Left renal cortex interstitium (tissue), 4 donors: ENCODE results near the gene SLC35G4. TPM values are rescaled to one million over a fixed set of nuclear protein-coding genes. Genes with fewer than 3 reads are reported as not detected.
"Not testable (repeated sequence)": the region's sequence is repeated elsewhere in the genome, so short reads cannot be mapped to it uniquely, and the experiment has no call there.

Source experiments
- DNase-seq, 4 donors: peaks; one replicate each; pipeline ENCODE4 v3.0.0-alpha.2; 2013; ENCODE audit warnings: low read depth in 4 of 4, low spot score in 2 of 4, missing footprints in 1 of 4
- polyA plus RNA-seq, 4 donors: library from polyadenylated mRNA; unstranded; fragments of 120-200 nt; gene quantifications; one replicate each; pipeline ENCODE4 v1.2.1, GENCODE V29; 2013; ENCODE audit not compliant: insufficient read length in 4 of 4

Gene SLC35G4
- not detected for polyA plus RNA-seq

DNA sequence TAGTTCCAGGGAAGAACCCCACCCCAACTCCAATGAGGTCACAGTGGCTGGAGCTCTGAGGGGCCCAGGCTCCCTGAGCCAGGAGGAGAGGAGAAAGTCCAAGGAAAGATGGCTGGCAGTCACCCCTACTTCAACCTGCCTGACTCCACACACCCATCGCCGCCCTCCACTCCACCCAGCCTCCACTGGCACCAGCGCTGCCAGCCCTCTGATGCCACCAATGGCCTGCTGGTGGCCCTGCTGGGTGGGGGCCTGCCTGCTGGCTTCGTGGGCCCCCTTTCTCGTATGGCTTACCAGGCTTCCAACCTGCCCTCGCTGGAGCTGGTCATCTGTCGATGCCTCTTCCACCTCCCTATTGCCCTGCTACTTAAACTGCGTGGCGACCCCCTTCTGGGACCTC lies at the start of gene SLC35G4:
Gene SLC35G4, plus strand, starts transcription at position 109 of the 400 bp plus-strand sequence. Its CDS starts 0 bp downstream, at position 109.
- DNase-seq = not testable (repeated sequence)

DNA sequence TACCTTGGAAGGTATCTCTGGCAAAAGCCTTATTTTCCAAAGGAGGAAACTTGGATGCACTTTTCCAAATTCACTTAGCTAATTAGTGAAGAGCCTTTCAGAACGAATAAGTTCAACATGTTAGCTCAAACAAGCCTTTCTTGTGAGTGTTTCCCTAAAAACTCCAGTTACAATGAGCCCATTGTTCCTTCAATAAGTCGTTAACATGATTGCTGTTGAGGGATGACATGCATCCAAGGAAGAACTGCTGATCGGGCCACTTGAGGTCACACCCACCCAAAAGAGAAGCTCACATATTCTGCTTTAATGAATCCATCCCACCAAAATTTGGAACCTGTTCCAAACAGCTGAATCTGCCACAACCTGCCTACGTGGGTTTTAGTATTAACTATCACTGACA lies 48.1 kb upstream of the SLC35G4 start:
- DNase-seq = no peak

DNA sequence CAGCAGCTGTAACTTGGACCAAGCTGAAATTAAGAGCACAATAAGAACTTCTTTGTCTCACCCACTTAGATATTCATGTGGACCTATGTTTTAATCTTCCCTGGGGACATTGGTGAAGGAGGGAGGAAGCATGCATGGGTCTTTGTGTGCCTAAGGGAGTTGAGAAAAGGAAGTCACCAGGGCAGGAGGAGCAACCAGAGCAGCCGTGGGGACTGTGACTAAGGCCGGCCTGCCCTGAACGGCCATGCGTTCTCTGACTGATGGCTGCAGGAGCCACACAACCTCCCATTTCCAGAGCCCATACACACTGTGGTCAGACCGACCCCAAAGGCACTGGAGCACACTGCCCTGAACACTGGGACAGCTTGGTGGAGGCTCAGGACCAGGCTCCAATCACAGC lies 43.7 kb upstream of the SLC35G4 start:
- no peak for DNase-seq

DNA sequence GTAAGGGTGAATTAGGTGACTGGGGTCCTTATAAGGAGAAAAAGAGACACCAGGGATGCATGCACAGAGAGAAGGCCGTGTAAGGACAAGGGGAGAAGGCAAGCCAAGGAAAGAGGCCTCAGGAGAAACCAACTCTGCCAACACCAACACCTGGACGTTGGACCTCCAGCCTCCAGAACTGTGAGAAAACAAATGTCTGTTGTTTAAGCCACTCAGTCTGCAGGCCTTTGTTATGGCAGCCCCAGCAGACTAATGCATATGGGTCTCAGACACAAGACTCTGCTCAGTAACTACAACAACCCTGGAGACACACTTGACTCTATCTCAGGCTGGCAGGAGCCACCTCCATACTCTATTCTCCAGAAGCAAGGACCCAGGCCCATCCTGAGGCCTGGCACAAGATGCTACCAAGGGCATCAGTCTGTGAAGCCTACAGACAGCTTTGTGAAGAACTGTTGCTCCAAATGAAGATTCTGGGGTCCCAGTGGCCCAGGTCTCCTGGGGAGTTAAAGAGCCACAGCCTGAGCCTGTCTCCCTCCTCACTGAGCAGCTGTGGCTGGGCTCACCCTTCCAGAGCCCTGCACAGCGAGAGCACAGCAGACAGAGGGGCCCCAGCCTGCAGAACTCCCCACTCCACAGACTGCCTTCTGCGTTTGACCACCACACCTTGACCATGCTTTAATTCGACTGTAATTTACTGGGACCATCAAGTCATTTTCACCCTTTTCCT lies 43.0 kb upstream of the SLC35G4 start:
- no peak for DNase-seq

DNA sequence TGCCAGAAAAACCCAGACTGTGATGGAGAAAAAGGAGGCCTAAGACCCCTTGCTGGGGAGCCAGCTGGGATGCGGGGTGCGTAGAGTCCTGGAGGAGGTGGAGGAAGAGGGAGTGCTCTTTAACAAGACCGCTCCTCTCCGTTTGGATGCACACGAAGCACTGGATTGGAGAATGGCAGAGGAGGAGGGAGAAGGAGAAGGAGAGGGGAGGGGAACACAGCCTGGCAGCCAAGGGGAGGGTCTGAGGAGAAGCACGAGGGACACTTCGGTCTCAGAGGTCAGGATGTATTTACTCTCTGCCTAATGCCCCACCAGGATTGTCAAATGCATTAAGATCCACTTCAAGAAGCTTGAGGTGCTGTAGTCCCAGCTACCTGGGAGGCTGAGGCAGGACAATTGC lies 42.0 kb upstream of the SLC35G4 start:
- no peak for DNase-seq

DNA sequence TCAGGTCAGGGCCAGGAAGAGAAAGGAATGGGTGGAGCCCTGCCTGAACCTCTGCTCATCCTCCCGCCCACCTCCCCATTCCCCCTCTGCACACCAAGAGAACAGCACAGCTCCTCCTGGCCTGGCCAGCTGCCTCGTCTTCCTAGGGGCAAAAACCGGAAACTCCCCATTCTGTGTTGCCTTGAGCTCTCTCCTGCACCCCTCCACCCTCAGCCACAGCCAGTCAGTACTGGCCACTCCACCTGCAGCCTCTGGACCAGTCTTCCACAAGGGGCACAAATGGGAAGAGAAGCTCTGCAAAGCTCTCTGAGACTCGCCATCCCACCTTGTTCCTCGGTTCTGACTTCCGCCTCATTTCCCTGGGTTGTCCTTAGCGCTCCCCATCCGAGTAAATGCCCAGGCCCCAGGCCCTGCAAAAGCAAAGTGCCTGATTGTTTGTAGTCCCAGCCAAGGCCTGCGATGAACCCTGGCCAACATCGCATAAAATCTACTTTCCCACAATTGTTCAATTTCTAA lies 39.3 kb upstream of the SLC35G4 start:
- no peak for DNase-seq

DNA sequence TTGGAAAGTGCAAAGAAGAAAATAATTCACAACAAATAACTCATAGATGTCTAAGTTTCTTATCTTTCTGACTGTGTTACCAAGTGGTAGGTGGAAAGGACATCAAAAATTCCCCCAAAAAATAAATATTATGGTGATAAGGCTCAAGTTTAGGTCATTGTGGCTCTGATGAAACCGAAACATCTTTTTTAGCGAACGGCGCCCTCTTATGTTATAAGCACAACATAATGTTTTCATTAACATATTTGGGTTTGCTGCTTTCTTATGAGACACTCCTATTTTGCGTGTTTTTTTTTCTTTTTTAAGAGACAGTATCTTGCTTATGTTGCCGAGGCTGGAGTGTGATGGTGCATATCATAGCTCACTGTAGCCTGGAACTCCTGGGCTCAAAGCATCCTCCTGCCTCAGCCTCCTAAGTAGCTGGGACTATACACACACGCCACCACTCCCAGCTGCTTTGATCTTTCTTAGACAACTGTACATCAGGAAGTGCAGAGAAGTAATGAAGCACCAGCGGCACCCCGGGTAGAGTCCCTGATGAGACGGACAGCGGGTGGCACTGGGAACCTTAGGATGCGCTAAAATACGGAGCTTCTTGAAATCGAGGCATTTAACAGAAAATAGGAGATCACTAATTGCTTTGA lies 38.5 kb upstream of the SLC35G4 start:
- no peak for DNase-seq

DNA sequence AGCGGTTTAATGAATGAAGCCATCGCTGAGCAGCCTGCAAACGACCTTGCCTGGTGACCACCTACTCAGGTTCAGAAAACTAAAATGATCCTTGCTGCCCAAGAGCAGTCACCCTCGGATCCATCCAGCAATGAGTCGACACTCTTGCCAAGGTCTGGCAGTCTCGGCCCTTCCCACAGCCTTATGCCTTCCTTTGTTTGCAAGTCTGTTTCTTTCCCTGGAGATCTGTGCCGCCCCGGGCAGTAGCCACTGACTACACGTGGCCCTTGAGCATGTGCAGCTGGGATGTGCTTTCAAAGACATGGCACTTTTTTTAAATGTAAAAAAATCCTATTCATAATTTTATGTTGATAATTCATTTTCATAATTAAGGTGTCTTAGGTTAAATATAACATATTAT lies 37.2 kb upstream of the SLC35G4 start:
- no peak for DNase-seq

DNA sequence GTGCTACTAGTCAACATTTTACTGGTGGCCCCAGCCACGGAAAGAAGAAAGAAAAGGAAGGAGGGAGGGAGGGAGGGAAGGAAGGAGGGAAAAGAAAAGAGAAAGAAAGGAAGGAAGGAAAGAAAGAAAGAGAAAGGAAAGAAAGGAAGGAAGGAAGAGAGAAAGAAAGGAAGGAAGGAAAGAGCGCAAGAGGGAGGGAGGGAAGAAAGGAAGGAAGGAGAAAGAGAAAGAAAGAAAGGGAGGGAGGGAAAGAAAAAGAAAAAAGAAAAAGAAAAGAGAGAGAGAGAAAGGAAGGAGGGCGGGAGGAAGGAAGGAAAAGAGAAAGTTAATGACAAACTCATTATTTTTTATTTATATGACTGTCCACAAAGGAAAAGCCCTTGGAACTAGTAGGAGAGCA lies 34.9 kb upstream of the SLC35G4 start:
- no peak for DNase-seq

DNA sequence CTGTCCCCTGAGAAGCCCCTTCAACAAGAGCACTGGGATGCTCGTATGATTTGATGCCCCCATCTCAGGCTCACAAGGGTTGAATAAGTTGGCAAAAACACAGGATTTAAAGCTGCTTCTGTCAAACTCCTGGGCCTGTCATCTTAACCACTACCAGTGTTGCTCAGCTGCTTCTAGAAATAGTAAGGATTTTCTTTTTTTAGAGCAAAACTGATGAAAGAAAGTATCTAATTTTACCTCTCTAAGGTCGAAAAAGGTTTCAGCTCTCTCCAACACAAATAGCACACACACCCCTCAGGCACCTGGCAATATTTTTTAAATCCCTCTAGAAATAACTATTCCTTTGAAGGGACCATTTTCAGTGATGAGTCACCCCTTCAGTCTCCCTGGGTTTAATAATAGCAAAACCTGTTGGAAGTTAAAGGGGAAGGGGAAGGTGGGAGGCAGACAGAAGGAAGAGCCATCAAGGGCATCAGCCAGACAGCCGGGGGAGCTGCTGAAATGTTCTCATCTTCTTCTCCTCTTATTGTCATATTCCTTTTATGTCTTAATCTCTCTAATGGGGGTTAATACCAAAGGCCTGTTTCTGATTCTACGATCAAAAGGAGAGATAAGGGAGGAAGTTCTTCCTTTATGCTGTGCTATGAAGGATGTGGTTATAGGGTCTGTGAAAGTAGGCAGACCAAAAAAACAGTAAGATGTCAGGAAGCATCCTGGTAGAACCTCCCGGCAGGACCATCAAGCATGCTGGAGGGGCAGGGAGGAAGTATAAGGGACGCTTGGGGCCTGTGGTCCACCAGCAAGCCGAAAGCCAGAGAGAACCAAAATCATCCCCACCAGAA lies 31.9 kb upstream of the SLC35G4 start:
- no peak for DNase-seq

DNA sequence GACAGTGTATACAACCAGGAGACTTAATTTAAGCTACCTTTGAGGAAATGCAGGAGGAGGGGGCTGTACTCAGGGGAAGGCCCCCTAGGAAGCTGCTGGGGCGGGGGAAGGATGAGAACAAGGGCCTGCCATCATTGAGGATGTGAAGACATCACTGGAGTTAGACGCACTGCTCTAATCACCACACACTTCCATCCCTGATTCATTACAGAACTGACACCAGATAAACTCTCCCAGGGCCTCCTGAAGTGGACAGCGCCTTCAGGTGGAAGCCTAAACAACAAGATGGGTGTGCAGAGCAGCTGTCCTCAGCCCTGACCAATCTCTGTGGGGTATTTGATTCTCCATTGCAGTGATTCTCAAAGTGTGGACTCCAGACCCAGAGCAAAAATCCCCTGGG lies 30.6 kb upstream of the SLC35G4 start:
- DNase-seq = no peak

DNA sequence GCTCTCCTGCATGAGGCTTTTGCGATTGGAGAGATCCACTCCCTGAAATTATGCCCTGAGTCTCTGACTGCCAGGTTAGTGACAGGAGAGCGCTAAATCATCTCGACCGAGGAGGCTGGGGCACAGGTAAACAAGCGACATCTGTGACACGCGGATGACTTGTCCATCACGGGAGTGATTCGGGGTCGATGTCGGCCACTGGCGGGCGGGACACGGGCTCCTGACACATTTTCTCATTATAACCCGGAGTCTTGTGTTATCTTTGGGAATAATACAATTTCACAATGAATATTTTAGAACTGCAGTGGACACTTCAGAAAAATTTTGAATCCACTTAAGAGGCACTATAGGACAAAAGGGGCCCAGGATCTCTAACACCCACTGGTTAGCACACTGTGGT lies 29.5 kb upstream of the SLC35G4 start:
- DNase-seq = no peak

DNA sequence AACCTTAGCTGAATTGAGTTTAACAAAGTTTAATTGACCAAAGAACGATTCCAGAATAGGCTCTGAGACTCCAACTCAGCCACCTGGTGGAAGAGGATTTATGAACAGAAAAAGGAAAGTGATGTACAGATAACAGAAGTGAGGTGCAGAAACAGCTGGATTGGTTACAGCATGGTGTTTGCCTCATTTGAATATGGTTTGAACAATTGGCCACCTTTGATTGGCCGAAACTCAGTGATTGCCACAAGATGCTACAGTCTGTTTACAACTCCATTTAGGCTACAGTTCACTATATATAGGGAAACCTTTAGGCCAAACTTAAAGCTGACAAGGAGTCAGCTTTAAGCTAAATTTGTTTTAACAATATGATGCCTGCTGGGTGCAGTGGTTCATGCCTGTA lies 28.1 kb upstream of the SLC35G4 start:
- DNase-seq = no peak

DNA sequence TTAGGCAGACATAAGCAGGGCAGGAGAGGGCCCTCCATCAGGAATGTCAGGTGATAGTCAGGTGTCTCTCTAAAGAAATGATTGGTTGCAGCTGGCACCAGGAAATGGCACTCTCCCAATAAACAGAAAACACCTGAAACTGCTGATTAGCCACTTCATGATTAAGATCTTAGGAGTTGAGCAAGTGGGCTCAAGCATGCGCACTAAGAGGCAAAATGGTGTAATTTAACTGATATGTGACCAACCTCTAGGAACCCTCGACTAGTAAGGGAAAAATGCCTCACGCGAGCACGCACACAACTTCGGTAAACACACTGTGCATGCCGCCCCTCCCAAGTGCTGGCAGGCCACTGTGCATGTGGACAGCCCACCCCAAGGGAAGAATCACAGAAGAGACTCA lies 23.8 kb upstream of the SLC35G4 start:
- DNase-seq = no peak

DNA sequence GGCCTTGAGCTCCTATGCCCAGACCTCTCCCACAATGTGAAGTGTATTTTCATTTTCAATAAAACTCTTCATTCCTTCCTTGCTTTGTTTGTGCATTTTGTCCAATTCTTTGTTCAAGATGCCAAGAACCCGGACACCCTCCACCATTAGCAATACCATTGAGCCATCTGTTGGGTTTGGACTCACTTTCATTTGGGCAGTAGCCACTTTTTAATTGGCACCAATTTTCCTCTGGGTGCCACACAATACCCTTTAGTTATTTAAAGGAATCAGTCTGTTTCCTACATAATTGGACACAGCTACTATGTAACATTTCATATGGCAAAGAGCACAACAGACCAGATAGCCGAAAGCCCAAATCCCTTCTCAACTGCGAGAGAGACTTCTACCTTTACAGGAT lies 22.5 kb upstream of the SLC35G4 start:
- DNase-seq = no peak

DNA sequence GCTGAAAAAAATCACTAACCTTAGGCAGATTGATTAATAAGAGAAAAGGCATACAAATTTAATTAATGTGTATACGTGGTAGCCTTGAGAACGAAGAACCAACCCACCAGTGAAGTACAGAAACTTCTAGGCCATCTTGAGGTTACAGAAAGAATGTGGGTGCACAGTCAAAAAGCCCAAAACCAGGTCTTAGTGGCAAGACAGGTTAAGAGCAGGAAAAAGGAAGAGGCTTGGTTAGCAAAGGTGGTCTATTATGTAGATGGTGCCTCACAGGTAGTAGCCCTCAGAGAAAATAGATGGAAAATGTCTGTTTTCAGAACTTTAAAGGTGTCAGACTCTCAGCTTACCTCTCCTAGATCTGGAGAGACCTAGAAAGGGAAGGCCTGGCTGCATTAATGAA lies 22.0 kb upstream of the SLC35G4 start:
- DNase-seq = no peak

DNA sequence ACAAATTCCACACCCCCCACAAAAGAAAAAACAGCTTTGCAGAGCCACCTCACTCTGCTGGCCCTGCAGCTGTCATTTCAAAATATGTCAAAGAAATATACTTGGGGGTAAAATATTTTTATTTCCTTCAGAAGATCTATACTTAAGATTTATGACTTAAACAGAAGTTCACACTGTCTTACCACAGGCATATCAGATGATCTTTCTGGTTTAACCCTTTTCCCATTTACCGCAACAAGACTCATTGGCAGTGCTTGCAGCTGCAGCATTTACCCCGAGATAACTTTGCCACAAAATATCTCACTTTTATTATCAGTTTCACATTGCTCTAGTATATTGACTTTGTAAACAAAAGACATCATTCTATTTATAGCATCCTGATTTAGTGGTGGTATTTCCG lies 21.6 kb upstream of the SLC35G4 start:
- DNase-seq = no peak

DNA sequence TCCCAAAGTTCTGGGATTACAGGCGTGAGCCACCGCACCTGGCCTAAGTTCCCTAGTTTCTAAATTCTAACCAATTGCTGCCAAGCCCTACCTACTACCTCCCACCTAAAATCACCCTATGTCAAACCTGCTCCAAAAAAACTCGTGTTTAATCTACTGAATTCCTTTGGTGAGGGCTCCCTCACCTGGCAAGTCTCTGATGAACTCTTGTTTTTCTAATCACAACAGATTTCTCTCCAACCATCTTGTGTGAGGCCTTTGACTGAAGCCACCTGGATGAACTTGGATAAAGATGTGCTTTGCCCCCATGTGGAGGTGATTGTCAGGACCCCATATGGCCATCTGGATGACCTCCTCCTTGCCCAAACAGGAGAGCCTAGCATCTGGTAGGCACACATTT lies 17.4 kb upstream of the SLC35G4 start:
- no peak for DNase-seq

DNA sequence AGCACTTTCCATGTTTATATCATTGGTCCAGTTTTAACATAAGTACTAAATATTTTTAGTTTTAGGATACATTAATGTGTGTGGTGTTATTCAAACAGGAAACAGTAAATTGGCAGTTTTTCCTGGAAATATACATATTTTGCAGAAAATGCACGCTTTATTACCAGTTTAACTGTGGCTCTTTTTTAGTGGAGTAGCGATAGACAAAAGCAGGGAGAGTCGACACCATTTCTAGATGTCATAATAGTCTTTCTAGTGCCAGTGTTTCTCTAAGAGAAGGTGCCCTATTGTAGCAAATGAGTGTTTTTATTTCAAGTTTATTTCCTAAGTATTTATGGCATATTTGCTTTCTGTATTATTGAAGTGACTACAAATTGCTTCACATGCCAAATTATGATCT lies 9.1 kb upstream of the SLC35G4 start:
- DNase-seq = no peak

DNA sequence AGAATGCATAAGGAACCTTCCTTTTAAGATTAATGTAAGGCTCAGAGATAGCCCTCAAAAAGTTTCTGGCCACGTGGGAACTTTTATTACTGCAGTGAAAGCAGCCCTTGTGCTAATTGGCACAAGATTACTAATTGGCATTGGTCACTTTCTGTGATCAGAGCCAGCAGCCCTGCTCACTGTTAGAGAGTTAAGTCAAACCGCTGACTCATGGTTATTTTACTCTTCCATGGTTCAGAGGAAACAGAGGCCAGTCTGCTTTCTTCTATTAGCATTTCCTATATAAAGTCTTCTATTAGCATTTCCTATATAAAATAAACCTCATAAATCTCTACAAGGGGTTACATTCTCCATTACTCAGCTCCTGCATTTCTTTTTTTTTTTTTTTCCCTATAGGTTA lies 1.5 kb upstream of the SLC35G4 start:
- DNase-seq = no peak

DNA sequence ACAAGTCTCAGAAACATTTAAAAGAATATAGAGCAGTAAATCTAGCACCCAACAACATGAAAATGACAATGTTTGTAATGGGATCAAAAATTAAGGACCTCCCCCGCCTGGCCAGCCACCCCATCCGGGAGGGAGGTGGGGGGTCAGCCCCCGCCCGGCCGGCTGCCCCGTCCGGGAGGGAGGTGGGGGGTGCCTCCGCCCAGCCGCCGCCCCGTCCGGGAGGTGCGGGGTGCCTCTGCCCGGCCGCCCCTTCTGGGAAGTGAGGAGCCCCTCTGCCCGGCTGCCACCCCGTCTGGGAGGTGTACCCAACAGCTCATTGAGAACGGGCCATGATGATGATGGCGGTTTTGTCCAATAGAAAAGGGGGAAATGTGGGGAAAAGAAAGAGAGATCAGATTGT lies 778 bp upstream of the SLC35G4 start:
- DNase-seq = not testable (repeated sequence)
